CD14-positive monocyte (primary cell): Measurements from ENCODE around the gene HCST. TPM values are rescaled to one million over a fixed set of nuclear protein-coding genes. Genes with fewer than 3 reads are reported as not detected.

Experiments used
- DNase-seq, 3 donors: peaks; one replicate each; pipeline ENCODE4 v3.0.0-alpha.2; 2011 to 2022
- H2AFZ ChIP-seq: 2 replicates; pipeline ENCODE4 v1.6.0; 2012; ENCODE audit warnings: mild to moderate bottlenecking, low read depth, low read length, inconsistent platforms; ENCODE audit not compliant: insufficient read depth, poor library complexity, severe bottlenecking
- H3K27ac ChIP-seq, 2 donors: 1 replicate in 1 of 2; 2 replicates in 1 of 2; pipeline ENCODE4 v1.5.1; 2012 to 2013; ENCODE audit warnings: low read length in 2 of 2, control low read depth in 1 of 2, inconsistent platforms in 1 of 2, low read depth in 1 of 2, mild to moderate bottlenecking in 1 of 2
- H3K27me3 ChIP-seq, 2 donors: one replicate each; pipeline versions ENCODE4 v1.6.0 to v1.6.1; 2011 to 2013; ENCODE audit warnings: low read length in 2 of 2; ENCODE audit not compliant: control insufficient read depth in 2 of 2, insufficient read depth in 2 of 2
- H3K36me3 ChIP-seq, 2 donors: replicated peaks in 1 of 2; 1 replicate in 1 of 2; 2 replicates in 1 of 2; pipeline versions ENCODE4 v1.5.1 to v1.6.1; 2012 to 2013; ENCODE audit warnings: low read length in 2 of 2, control low read depth in 1 of 2, inconsistent platforms in 1 of 2, mild to moderate bottlenecking in 1 of 2; ENCODE audit not compliant: insufficient read depth in 2 of 2, control insufficient read depth in 1 of 2
- H3K4me1 ChIP-seq, 2 donors: 1 replicate in 1 of 2; 2 replicates in 1 of 2; pipeline versions ENCODE4 v1.5.1 to v1.6.1; 2012 to 2013; ENCODE audit warnings: low read length in 2 of 2, control low read depth in 1 of 2, inconsistent platforms in 1 of 2, mild to moderate bottlenecking in 1 of 2, moderate library complexity in 1 of 2; ENCODE audit not compliant: insufficient read depth in 2 of 2, control insufficient read depth in 1 of 2
- H3K4me2 ChIP-seq: replicated peaks from 2 replicates; pipeline ENCODE3; 2012; ENCODE audit warnings: low read length, moderate library complexity, mild to moderate bottlenecking; ENCODE audit not compliant: poor library complexity, severe bottlenecking; ENCODE audit errors: extremely low read depth
- H3K4me3 ChIP-seq, 3 experiments: fragments of 200-600 bp in 1 of 3; sonication (generic) in 1 of 3; replicated peaks in 1 of 3; 1 replicate in 2 of 3; 2 replicates in 1 of 3; pipeline ENCODE4 v1.5.1; 2011 to 2013; ENCODE audit warnings: low read length in 3 of 3, mild to moderate bottlenecking in 3 of 3, control low read depth in 2 of 3, low read depth in 2 of 3, inconsistent platforms in 1 of 3, moderate library complexity in 1 of 3
- H3K79me2 ChIP-seq: 2 replicates; pipeline ENCODE4 v1.6.0; 2012; ENCODE audit warnings: mild to moderate bottlenecking, control low read depth, inconsistent platforms, low read length, moderate library complexity; ENCODE audit not compliant: insufficient read depth
- H3K9ac ChIP-seq: 2 replicates; pipeline ENCODE4 v1.6.0; 2017; ENCODE audit warnings: low read length, mild to moderate bottlenecking; ENCODE audit not compliant: insufficient read depth, poor library complexity, severe bottlenecking
- H3K9me3 ChIP-seq, 2 donors: replicated peaks in 1 of 2; 1 replicate in 1 of 2; 2 replicates in 1 of 2; pipeline versions ENCODE4 v1.5.1 to v1.6.1; 2012 to 2013; ENCODE audit warnings: low read length in 2 of 2, control low read depth in 1 of 2; ENCODE audit not compliant: control insufficient read depth in 1 of 2, insufficient read depth in 1 of 2
- H4K20me1 ChIP-seq: 2 replicates; pipeline ENCODE4 v1.6.0; 2012; ENCODE audit warnings: mild to moderate bottlenecking, low read length, control low read depth, moderate library complexity; ENCODE audit not compliant: insufficient read depth
- H3K27ac Mint-ChIP-seq, 7 donors: one replicate each; pipeline ENCODE4 v1.8.0; 2020; ENCODE audit warnings: mild to moderate bottlenecking in 7 of 7, mixed read lengths in 7 of 7, moderate library complexity in 6 of 7, inconsistent platforms in 2 of 7
- H3K27me3 Mint-ChIP-seq, 3 donors: one replicate each; pipeline ENCODE4 v1.8.0; 2021 to 2022; ENCODE audit warnings: low read depth in 3 of 3, mild to moderate bottlenecking in 3 of 3, mixed read lengths in 3 of 3, moderate library complexity in 3 of 3, inconsistent platforms in 1 of 3
- H3K36me3 Mint-ChIP-seq, 2 donors: one replicate each; pipeline ENCODE4 v1.8.0; 2020; ENCODE audit warnings: mixed read lengths in 2 of 2, inconsistent platforms in 1 of 2, mild to moderate bottlenecking in 1 of 2
- H3K4me1 Mint-ChIP-seq: one replicate; pipeline ENCODE4 v1.8.0; 2020; ENCODE audit warnings: mild to moderate bottlenecking, mixed read lengths
- H3K4me3 Mint-ChIP-seq, 2 donors: one replicate each; pipeline ENCODE4 v1.8.0; 2020; ENCODE audit warnings: mild to moderate bottlenecking in 2 of 2, mixed read lengths in 2 of 2, moderate library complexity in 1 of 2
- H3K9me3 Mint-ChIP-seq, 7 donors: one replicate each; pipeline ENCODE4 v1.8.0; 2020 to 2022; ENCODE audit warnings: mixed read lengths in 7 of 7, mild to moderate bottlenecking in 6 of 7, moderate library complexity in 6 of 7, inconsistent platforms in 2 of 7
- WGBS: methylation state at CpG from one replicate; pipeline ENCODE4 v1.1.5; 2013; ENCODE audit warnings: missing lambda C conversion rate; ENCODE audit not compliant: insufficient coverage; 5-methylcytosine and 5-hydroxymethylcytosine counted together
- intact Hi-C, 2 donors: fragments of 100-400 bp; cut with micrococcal nuclease; formaldehyde crosslinking; loops; one replicate each; pipeline versions ENCODE4 v1.15.0 to v1.15.1; 2023
- polyA plus RNA-seq, 3 donors: library from polyadenylated mRNA; depleted of rRNA in 1 of 3; unstranded in 2 of 3; stranded (reverse) in 1 of 3; fragments of 300-500 nt in 2 of 3; fragments of >200 nt in 1 of 3; fragmentation: Illumina TruSeq in 2 of 3; gene quantifications; 1 replicate in 2 of 3; 2 replicates in 1 of 3; pipeline ENCODE4 v1.2.3, GENCODE V29; 2012 to 2021
- TF ChIP-seq, protein P1 (sequence below): fragments of 200-600 bp; IDR thresholded peaks from one replicate; pipeline ENCODE4 v1.8.0; 2022; ENCODE audit warnings: antibody characterized with exemption, mild to moderate bottlenecking

Gene HCST
- polyA plus RNA-seq, 3 donors, result 264 to 829 (median 594) TPM

DNA sequence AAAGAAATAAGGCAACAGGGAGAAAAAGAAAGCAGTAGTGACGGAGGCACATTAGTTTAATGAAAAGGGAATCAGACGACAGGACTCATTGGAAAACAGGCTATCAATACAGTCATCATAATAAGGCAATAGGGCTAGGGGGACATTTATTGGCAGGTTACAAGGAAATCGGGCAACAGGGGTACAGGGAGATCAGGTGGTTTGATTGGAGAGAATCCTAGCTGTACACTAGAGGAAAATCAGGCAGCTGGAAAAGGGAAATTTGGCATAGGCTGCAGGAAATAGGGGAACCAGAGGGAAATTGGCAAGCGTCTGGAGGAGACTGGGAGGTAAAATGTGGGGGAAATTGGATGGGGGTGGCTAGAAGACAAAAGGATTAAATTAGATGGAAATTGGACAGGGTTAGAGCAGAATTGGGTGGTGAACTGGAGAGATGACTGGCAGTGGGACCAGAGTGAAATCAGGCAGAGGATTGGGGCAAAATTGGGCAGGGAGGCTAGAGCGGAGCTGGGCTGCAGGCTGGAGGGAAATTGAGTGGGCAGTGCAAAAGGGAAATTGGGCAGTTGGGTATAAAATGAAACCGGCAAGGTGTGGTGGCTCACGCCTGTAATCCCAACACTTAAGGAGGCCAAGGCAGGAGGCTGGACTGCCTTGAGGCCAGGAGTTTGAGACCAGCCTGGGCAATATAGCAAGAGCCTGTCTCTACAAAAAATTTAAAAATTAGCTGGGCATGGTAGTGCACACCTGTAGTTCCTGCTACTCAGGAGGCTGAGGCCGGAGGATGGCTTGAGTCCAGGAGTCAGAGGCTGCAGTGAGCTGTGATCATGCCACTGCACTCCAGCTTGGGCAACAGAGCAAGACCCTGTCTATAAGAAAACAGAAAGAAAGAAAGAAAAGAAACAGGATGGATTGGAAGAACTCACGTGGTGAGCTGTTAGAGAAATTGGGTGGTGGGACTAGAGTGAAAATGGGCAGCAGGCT, 41.3 kb downstream of the HCST start:
- Histone ChIP-seq H4K20me1 (no peaks in the 10 kb centered on the region), H3K36me3 (no peaks in the 10 kb centered on the region), H3K4me2 (no peak overlapping the region), H3K4me3 (no peak overlapping the region), H2AFZ (no peak overlapping the region), H3K27ac (no peak overlapping the region), H3K4me1 (no peaks in the 10 kb centered on the region), H3K27me3 (no peaks in the 10 kb centered on the region), H3K79me2 (no peaks in the 10 kb centered on the region), H3K9ac (no peak overlapping the region), H3K9me3 (no peaks in the 10 kb centered on the region)
- H3K36me3 Mint-ChIP-seq, result no peaks in the 10 kb centered on the region
- no peak overlapping the region for H3K27ac Mint-ChIP-seq
- intact Hi-C loops, result no loop called here
- H3K4me1 Mint-ChIP-seq, result peaks cover 5% of the 10 kb centered on the region
- DNase-seq, result no peak
- peaks cover 5 to 12% (median 7%) of the 10 kb centered on the region in 3 donors for H3K27me3 Mint-ChIP-seq
- 90% methylated on average over 7 of the region's 9 CpGs for WGBS
- no peak overlapping the region for H3K4me3 Mint-ChIP-seq
- TF ChIP-seq, protein P1, sequence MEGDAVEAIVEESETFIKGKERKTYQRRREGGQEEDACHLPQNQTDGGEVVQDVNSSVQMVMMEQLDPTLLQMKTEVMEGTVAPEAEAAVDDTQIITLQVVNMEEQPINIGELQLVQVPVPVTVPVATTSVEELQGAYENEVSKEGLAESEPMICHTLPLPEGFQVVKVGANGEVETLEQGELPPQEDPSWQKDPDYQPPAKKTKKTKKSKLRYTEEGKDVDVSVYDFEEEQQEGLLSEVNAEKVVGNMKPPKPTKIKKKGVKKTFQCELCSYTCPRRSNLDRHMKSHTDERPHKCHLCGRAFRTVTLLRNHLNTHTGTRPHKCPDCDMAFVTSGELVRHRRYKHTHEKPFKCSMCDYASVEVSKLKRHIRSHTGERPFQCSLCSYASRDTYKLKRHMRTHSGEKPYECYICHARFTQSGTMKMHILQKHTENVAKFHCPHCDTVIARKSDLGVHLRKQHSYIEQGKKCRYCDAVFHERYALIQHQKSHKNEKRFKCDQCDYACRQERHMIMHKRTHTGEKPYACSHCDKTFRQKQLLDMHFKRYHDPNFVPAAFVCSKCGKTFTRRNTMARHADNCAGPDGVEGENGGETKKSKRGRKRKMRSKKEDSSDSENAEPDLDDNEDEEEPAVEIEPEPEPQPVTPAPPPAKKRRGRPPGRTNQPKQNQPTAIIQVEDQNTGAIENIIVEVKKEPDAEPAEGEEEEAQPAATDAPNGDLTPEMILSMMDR, result no peak
- H3K9me3 Mint-ChIP-seq, result peaks cover 0 to 2% (median 0%) of the 10 kb centered on the region in 7 donors

DNA sequence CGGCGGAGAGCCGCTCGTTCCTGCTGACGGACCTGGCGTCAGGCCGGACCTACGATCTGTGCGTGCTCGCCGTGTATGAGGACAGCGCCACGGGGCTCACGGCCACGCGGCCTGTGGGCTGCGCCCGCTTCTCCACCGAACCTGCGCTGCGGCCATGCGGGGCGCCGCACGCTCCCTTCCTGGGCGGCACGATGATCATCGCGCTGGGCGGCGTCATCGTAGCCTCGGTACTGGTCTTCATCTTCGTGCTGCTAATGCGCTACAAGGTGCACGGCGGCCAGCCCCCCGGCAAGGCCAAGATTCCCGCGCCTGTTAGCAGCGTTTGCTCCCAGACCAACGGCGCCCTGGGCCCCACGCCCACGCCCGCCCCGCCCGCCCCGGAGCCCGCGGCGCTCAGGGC, 42.2 kb downstream of the HCST start:
- no peaks in the 10 kb centered on the region for H3K4me1 ChIP-seq
- Mint-ChIP-seq H3K27ac (peak overlapping the region in 1 of 7 donors; percentile 4), H3K36me3 (no peaks in the 10 kb centered on the region), H3K9me3 (peaks cover 0 to 2% (median 0%) of the 10 kb centered on the region in 7 donors), H3K27me3 (peaks cover 3 to 12% (median 9%) of the 10 kb centered on the region in 3 donors), H3K4me3 (no peak overlapping the region), H3K4me1 (peaks cover 6% of the 10 kb centered on the region)
- no peaks in the 10 kb centered on the region for H3K9me3 ChIP-seq
- no peak overlapping the region for H3K27ac ChIP-seq
- H3K27me3 ChIP-seq, result no peaks in the 10 kb centered on the region
- WGBS, result 96% methylated on average over 46 of the region's 52 CpGs
- no peak overlapping the region for H3K9ac ChIP-seq
- intact Hi-C loops, result no loop called here
- H2AFZ ChIP-seq, result no peak overlapping the region
- no peaks in the 10 kb centered on the region for H4K20me1 ChIP-seq
- H3K4me3 ChIP-seq, result no peak overlapping the region
- H3K36me3 ChIP-seq, result no peaks in the 10 kb centered on the region
- no peaks in the 10 kb centered on the region for H3K79me2 ChIP-seq
- no peak overlapping the region for H3K4me2 ChIP-seq
- no peak for DNase-seq
- TF ChIP-seq, protein P1, result no peak
